SKM-1 (cell line): Measurements from ENCODE around the gene GALNT17.
"Not testable (repeated sequence)": the region's sequence is repeated elsewhere in the genome, so short reads cannot be mapped to it uniquely, and the experiment has no call there.

Experiments
- DNase-seq: peaks from one replicate; lab custom pipeline; 2025; ENCODE audit not compliant: unreplicated experiment; lab: John Stamatoyannopoulos, UW

Gene GALNT17

GRCh38 chr7:71544816-71545215 lies 412.9 kb downstream of the GALNT17 start:
- DNase-seq = no peak

GRCh38 chr7:71547426-71547825 lies 415.5 kb downstream of the GALNT17 start:
- DNase-seq = no peak

- no peak for DNase-seq
Measured at GRCh38 chr7:71548746-71549145, 416.8 kb downstream of the GALNT17 start.

- DNase-seq = no peak
Measured at GRCh38 chr7:71553306-71553705, 421.4 kb downstream of the GALNT17 start.

- no peak for DNase-seq
Measured at GRCh38 chr7:71555758-71556157, 423.8 kb downstream of the GALNT17 start.

- DNase-seq = no peak
Measured at GRCh38 chr7:71558806-71559613, 427.1 kb downstream of the GALNT17 start.

- no peak for DNase-seq
Measured at GRCh38 chr7:71560354-71560995, 428.5 kb downstream of the GALNT17 start.

- no peak for DNase-seq
Measured at GRCh38 chr7:71563276-71563675, 431.3 kb downstream of the GALNT17 start.

- DNase-seq = no peak
Measured at GRCh38 chr7:71566376-71566775, 434.4 kb downstream of the GALNT17 start.

GRCh38 chr7:71566991-71567390 lies 435.0 kb downstream of the GALNT17 start:
- no peak for DNase-seq

- no peak for DNase-seq
Measured at GRCh38 chr7:71574153-71574860, 442.4 kb downstream of the GALNT17 start.

- no peak for DNase-seq
Measured at GRCh38 chr7:71580027-71580426, 448.1 kb downstream of the GALNT17 start.

GRCh38 chr7:71584256-71584655 lies 452.3 kb downstream of the GALNT17 start:
- no peak for DNase-seq

GRCh38 chr7:71591876-71592275 lies 459.9 kb downstream of the GALNT17 start:
- no peak for DNase-seq

- not testable (repeated sequence) for DNase-seq
Measured at GRCh38 chr7:71592388-71592787, 460.4 kb downstream of the GALNT17 start.

- DNase-seq = no peak
Measured at GRCh38 chr7:71594736-71595135, 462.8 kb downstream of the GALNT17 start.

GRCh38 chr7:71595176-71595575 lies 463.2 kb downstream of the GALNT17 start:
- no peak for DNase-seq

- no peak for DNase-seq
Measured at GRCh38 chr7:71598553-71598952, 466.6 kb downstream of the GALNT17 start.

GRCh38 chr7:71601851-71602250 lies 469.9 kb downstream of the GALNT17 start:
- no peak for DNase-seq

- no peak for DNase-seq
Measured at GRCh38 chr7:71604818-71605414, 473.0 kb downstream of the GALNT17 start.

- no peak for DNase-seq
Measured at GRCh38 chr7:71611986-71612385, 480.0 kb downstream of the GALNT17 start.

GRCh38 chr7:71612911-71613310 lies 481.0 kb downstream of the GALNT17 start:
- no peak for DNase-seq
